Neural progenitor cell (in vitro differentiated cells): ENCODE data around the gene ZNF486.

ENCODE experiments used
- EZH2 ChIP-seq: fragments of 200-600 bp; sonication (generic); IDR thresholded peaks from 2 replicates; pipeline ENCODE4 v1.6.1; 2017; ENCODE audit warnings: antibody characterized with exemption, mild to moderate bottlenecking, moderate library complexity
- TF ChIP-seq, protein P1 (sequence below): fragments of 200-600 bp; sonication (generic); IDR thresholded peaks from 2 replicates; pipeline ENCODE4 v1.5.1; 2017; ENCODE audit warnings: antibody characterized with exemption, mild to moderate bottlenecking

DNA sequence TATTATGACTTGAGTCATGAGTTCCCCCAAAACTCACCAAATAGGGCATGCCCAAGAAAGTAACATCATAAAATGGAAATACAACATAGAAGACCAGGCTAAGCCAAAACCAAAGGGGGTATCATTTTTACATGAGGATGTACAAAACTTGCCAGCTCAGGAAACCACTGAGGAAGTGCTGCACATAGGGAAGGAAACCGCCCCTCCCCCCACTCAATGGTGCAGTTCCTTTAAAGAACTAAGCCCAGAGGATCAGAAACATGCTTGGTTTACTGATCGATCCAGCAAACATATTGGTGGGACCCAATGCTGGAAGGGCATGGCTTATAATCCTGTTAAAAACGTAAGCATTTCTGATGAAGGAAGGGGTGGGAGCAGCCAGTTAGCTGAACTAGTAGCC lies 4.2 kb upstream of the ZNF486 start:
- TF ChIP-seq, protein P1, sequence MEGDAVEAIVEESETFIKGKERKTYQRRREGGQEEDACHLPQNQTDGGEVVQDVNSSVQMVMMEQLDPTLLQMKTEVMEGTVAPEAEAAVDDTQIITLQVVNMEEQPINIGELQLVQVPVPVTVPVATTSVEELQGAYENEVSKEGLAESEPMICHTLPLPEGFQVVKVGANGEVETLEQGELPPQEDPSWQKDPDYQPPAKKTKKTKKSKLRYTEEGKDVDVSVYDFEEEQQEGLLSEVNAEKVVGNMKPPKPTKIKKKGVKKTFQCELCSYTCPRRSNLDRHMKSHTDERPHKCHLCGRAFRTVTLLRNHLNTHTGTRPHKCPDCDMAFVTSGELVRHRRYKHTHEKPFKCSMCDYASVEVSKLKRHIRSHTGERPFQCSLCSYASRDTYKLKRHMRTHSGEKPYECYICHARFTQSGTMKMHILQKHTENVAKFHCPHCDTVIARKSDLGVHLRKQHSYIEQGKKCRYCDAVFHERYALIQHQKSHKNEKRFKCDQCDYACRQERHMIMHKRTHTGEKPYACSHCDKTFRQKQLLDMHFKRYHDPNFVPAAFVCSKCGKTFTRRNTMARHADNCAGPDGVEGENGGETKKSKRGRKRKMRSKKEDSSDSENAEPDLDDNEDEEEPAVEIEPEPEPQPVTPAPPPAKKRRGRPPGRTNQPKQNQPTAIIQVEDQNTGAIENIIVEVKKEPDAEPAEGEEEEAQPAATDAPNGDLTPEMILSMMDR, result no peak
- no peak for TF ChIP-seq EZH2
